GM19455 (cell line): Measurements from ENCODE around the gene TMPRSS3.
"Not testable (repeated sequence)": the region's sequence is repeated elsewhere in the genome, so short reads cannot be mapped to it uniquely, and the experiment has no call there.

Source experiments
- ATAC-seq: cut with Tn5 transposase; IDR thresholded peaks from one replicate; pipeline ENCODE4 v1.9.1; 2021; ENCODE audit not compliant: unreplicated experiment

The TMPRSS3 gene

GRCh38 chr21:42409366-42409765 lies 13.5 kb upstream of the TMPRSS3 start:
- ATAC-seq = no peak

- ATAC-seq = not testable (repeated sequence)
These were observed 12.9 kb upstream of the TMPRSS3 start for GRCh38 chr21:42408718-42409117.

- ATAC-seq = no peak
These were observed 11.6 kb upstream of the TMPRSS3 start for GRCh38 chr21:42407476-42407875.

- ATAC-seq = no peak
These were observed 11.0 kb upstream of the TMPRSS3 start for GRCh38 chr21:42406866-42407265.

- ATAC-seq = no peak
These were observed 10.4 kb upstream of the TMPRSS3 start for GRCh38 chr21:42406201-42406621.

GRCh38 chr21:42405064-42406013 lies 9.5 kb upstream of the TMPRSS3 start:
- no peak for ATAC-seq

- no peak for ATAC-seq
These were observed 8.7 kb upstream of the TMPRSS3 start for GRCh38 chr21:42404539-42404938.

GRCh38 chr21:42403611-42404231 lies 7.9 kb upstream of the TMPRSS3 start, which contains the start of gene UBASH3A:
TSS of gene UBASH3A (plus strand) at chr21:42403902. CDS start at chr21:42403946, 44 bp downstream.
- ATAC-seq = no peak

- no peak for ATAC-seq
These were observed 6.0 kb upstream of the TMPRSS3 start for GRCh38 chr21:42401820-42402251.

- no peak for ATAC-seq
These were observed 5.3 kb upstream of the TMPRSS3 start for GRCh38 chr21:42401154-42401553.

GRCh38 chr21:42400525-42400924 lies 4.7 kb upstream of the TMPRSS3 start:
- no peak for ATAC-seq

GRCh38 chr21:42398436-42399028 lies 2.7 kb upstream of the TMPRSS3 start:
- ATAC-seq = no peak

- ATAC-seq = no peak
These were observed 2.0 kb upstream of the TMPRSS3 start for GRCh38 chr21:42397746-42398394.

GRCh38 chr21:42396799-42397745 lies 1.2 kb upstream of the TMPRSS3 start:
- ATAC-seq = no peak

GRCh38 chr21:42395302-42395701 lies 550 bp downstream of the TMPRSS3 start:
- no peak for ATAC-seq

- no peak for ATAC-seq
These were observed 2.4 kb downstream of the TMPRSS3 start for GRCh38 chr21:42393443-42393950.

- no peak for ATAC-seq
These were observed 3.0 kb downstream of the TMPRSS3 start for GRCh38 chr21:42392731-42393442.

GRCh38 chr21:42391297-42391696 lies 4.6 kb downstream of the TMPRSS3 start:
- no peak for ATAC-seq

GRCh38 chr21:42390696-42391095 lies 5.2 kb downstream of the TMPRSS3 start:
- no peak for ATAC-seq
